Activated naive CD4-positive, alpha-beta T cell treated with anti-CD3 and anti-CD28 coated beads for 36 hours (primary cell): ENCODE measurements around the gene UBAC1. TPM values are rescaled to one million over a fixed set of nuclear protein-coding genes. Genes with fewer than 3 reads are reported as not detected.

Source experiments
- CTCF ChIA-PET: fragments of 350-600 bp; sonication (Branson Sonifier 250); formaldehyde crosslinking; loops from one replicate; lab custom pipeline; 2021; ENCODE audit warnings: antibody characterized with exemption; lab: Charles Lee
- DNase-seq: peaks from one replicate; pipeline ENCODE4 v3.0.0-alpha.2; 2020
- H3K27ac Mint-ChIP-seq: one replicate; pipeline ENCODE4 v1.8.0; 2021; ENCODE audit warnings: mild to moderate bottlenecking, mixed read lengths
- H3K27me3 Mint-ChIP-seq: one replicate; pipeline ENCODE4 v1.8.0; 2021; ENCODE audit warnings: low read depth, mixed read lengths
- H3K36me3 Mint-ChIP-seq: one replicate; pipeline ENCODE4 v1.8.0; 2021; ENCODE audit warnings: low read depth, mixed read lengths
- H3K4me1 Mint-ChIP-seq: one replicate; pipeline ENCODE4 v1.8.0; 2021; ENCODE audit warnings: low read depth, mixed read lengths
- H3K4me3 Mint-ChIP-seq: one replicate; pipeline ENCODE4 v1.8.0; 2021; ENCODE audit warnings: mild to moderate bottlenecking, moderate library complexity, mixed read lengths
- H3K9me3 Mint-ChIP-seq: one replicate; pipeline ENCODE4 v1.8.0; 2021; ENCODE audit warnings: mixed read lengths
- intact Hi-C: fragments of 100-400 bp; cut with micrococcal nuclease; formaldehyde crosslinking; loops from one replicate; pipeline ENCODE4 v1.15.1; 2023
- total RNA-seq, 2 experiments: library from RNA; stranded (reverse); gene quantifications; one replicate each; pipeline ENCODE4 v1.2.3, GENCODE V29; 2021

Gene UBAC1
- total RNA-seq, 2 experiments from 2014 or later = 37.2 to 40.0 TPM

- peaks cover 20% of the 10 kb centered on the region for H3K4me1 Mint-ChIP-seq
- H3K36me3 Mint-ChIP-seq = no peaks in the 10 kb centered on the region
- no peaks in the 10 kb centered on the region for H3K27me3 Mint-ChIP-seq
- CTCF ChIA-PET = no interaction called here
- intact Hi-C loops = no loop called here
- peak; percentile 46 for DNase-seq
- H3K9me3 Mint-ChIP-seq = no peaks in the 10 kb centered on the region
- H3K4me3 Mint-ChIP-seq = no peak overlapping the region
- H3K27ac Mint-ChIP-seq = no peak overlapping the region
These were observed 29.6 kb upstream of the UBAC1 start for GRCh38 chr9:135990468-135991429.

GRCh38 chr9:135989722-135990467 is 28.7 kb upstream of the UBAC1 start:
- H3K36me3 Mint-ChIP-seq = no peaks in the 10 kb centered on the region

GRCh38 chr9:135989157-135989556 is 28.0 kb upstream of the UBAC1 start:
- Mint-ChIP-seq H3K36me3 (no peaks in the 10 kb centered on the region), H3K9me3 (no peaks in the 10 kb centered on the region), H3K4me1 (peaks cover 20% of the 10 kb centered on the region), H3K4me3 (no peak overlapping the region), H3K27me3 (no peaks in the 10 kb centered on the region), H3K27ac (no peak overlapping the region)
- CTCF ChIA-PET = interaction anchor here (1.1 kb wide), 1 partner anchor 192 kb away, joined by 3 read pairs; no protein-coding TSS in a partner anchor
- no peak for DNase-seq
- intact Hi-C loops = no loop called here

More at GRCh38 chr9:135989722-135990467, 28.7 kb upstream of the UBAC1 start:
- Mint-ChIP-seq H3K4me1 (peaks cover 20% of the 10 kb centered on the region), H3K9me3 (no peaks in the 10 kb centered on the region), H3K27me3 (no peaks in the 10 kb centered on the region), H3K4me3 (no peak overlapping the region), H3K27ac (no peak overlapping the region)
- CTCF ChIA-PET = no interaction called here
- peak; percentile 66 for DNase-seq
- intact Hi-C loops = no loop called here

- Mint-ChIP-seq H3K4me1 (peaks cover 20% of the 10 kb centered on the region), H3K27ac (no peak overlapping the region), H3K9me3 (no peaks in the 10 kb centered on the region), H3K4me3 (no peak overlapping the region), H3K36me3 (no peaks in the 10 kb centered on the region), H3K27me3 (no peaks in the 10 kb centered on the region)
- no peak for DNase-seq
- CTCF ChIA-PET = interaction anchor here (1.1 kb wide), 1 partner anchor 191 kb away, joined by 3 read pairs; no protein-coding TSS in a partner anchor
- intact Hi-C loops = no loop called here
These were observed 27.3 kb upstream of the UBAC1 start for GRCh38 chr9:135988493-135988892.

- CTCF ChIA-PET = interaction anchor here (1.1 kb wide), 1 partner anchor 190 kb away, joined by 3 read pairs; no protein-coding TSS in a partner anchor
- intact Hi-C loops = no loop called here
- Mint-ChIP-seq H3K27me3 (no peaks in the 10 kb centered on the region), H3K36me3 (no peaks in the 10 kb centered on the region), H3K27ac (no peak overlapping the region), H3K4me3 (no peak overlapping the region), H3K9me3 (no peaks in the 10 kb centered on the region), H3K4me1 (peaks cover 20% of the 10 kb centered on the region)
- no peak for DNase-seq
These were observed 26.7 kb upstream of the UBAC1 start for GRCh38 chr9:135987838-135988404.

GRCh38 chr9:135986605-135987004 is 25.4 kb upstream of the UBAC1 start:
- no peaks in the 10 kb centered on the region for H3K27me3 Mint-ChIP-seq
- no peaks in the 10 kb centered on the region for H3K9me3 Mint-ChIP-seq
- no peak overlapping the region for H3K27ac Mint-ChIP-seq
- CTCF ChIA-PET = no interaction called here
- no peaks in the 10 kb centered on the region for H3K36me3 Mint-ChIP-seq
- H3K4me3 Mint-ChIP-seq = no peak overlapping the region
- DNase-seq = no peak
- H3K4me1 Mint-ChIP-seq = peaks cover 13% of the 10 kb centered on the region
- intact Hi-C loops = no loop called here

- intact Hi-C loops = no loop called here
- CTCF ChIA-PET = no interaction called here
- no peaks in the 10 kb centered on the region for H3K36me3 Mint-ChIP-seq
- DNase-seq = no peak
- H3K27me3 Mint-ChIP-seq = no peaks in the 10 kb centered on the region
- no peaks in the 10 kb centered on the region for H3K9me3 Mint-ChIP-seq
- no peak overlapping the region for H3K27ac Mint-ChIP-seq
- H3K4me1 Mint-ChIP-seq = peaks cover 9% of the 10 kb centered on the region
- no peak overlapping the region for H3K4me3 Mint-ChIP-seq
These were observed 24.7 kb upstream of the UBAC1 start for GRCh38 chr9:135985889-135986288.

- H3K4me1 Mint-ChIP-seq = peaks cover 7% of the 10 kb centered on the region
These were observed 24.2 kb upstream of the UBAC1 start for GRCh38 chr9:135985459-135985774.

GRCh38 chr9:135984072-135984710 is 23.0 kb upstream of the UBAC1 start:
- no peaks in the 10 kb centered on the region for H3K36me3 Mint-ChIP-seq
- H3K27ac Mint-ChIP-seq = no peak overlapping the region
- CTCF ChIA-PET = no interaction called here
- no peaks in the 10 kb centered on the region for H3K9me3 Mint-ChIP-seq
- no peak overlapping the region for H3K4me3 Mint-ChIP-seq
- no peak for DNase-seq
- no peaks in the 10 kb centered on the region for H3K27me3 Mint-ChIP-seq
- peaks cover 5% of the 10 kb centered on the region for H3K4me1 Mint-ChIP-seq
- intact Hi-C loops = no loop called here

More at GRCh38 chr9:135985459-135985774, 24.2 kb upstream of the UBAC1 start:
- intact Hi-C loops = no loop called here
- H3K27ac Mint-ChIP-seq = no peak overlapping the region
- no peak for DNase-seq
- no peaks in the 10 kb centered on the region for H3K27me3 Mint-ChIP-seq
- no peaks in the 10 kb centered on the region for H3K36me3 Mint-ChIP-seq
- CTCF ChIA-PET = no interaction called here
- H3K4me3 Mint-ChIP-seq = no peak overlapping the region
- H3K9me3 Mint-ChIP-seq = no peaks in the 10 kb centered on the region

GRCh38 chr9:135983208-135984071 is 22.3 kb upstream of the UBAC1 start:
- CTCF ChIA-PET = no interaction called here
- no peaks in the 10 kb centered on the region for H3K27me3 Mint-ChIP-seq
- no peak overlapping the region for H3K4me3 Mint-ChIP-seq
- H3K27ac Mint-ChIP-seq = no peak overlapping the region
- DNase-seq = no peak
- intact Hi-C loops = no loop called here
- no peaks in the 10 kb centered on the region for H3K36me3 Mint-ChIP-seq
- H3K9me3 Mint-ChIP-seq = no peaks in the 10 kb centered on the region
- H3K4me1 Mint-ChIP-seq = peaks cover 11% of the 10 kb centered on the region

- Mint-ChIP-seq H3K9me3 (no peaks in the 10 kb centered on the region), H3K4me1 (peaks cover 11% of the 10 kb centered on the region), H3K4me3 (no peak overlapping the region), H3K27ac (no peak overlapping the region), H3K27me3 (no peaks in the 10 kb centered on the region), H3K36me3 (no peaks in the 10 kb centered on the region)
- no peak for DNase-seq
- CTCF ChIA-PET = no interaction called here
- intact Hi-C loops = no loop called here
These were observed 21.5 kb upstream of the UBAC1 start for GRCh38 chr9:135982499-135983207.
